CD4-positive, alpha-beta T cell (primary cell): ENCODE results near the gene SRRD. TPM values are rescaled to one million over a fixed set of nuclear protein-coding genes. Genes with fewer than 3 reads are reported as not detected.
A peak's percentile ranks its signal among the peaks of the same experiment; 100 is the strongest.

Experiments used
- ATAC-seq: fragments of 200-7000 bp; cut with Tn5 transposase; one replicate; pipeline ENCODE4 v1.10.0; 2022; ENCODE audit warnings: mild to moderate bottlenecking; ENCODE audit not compliant: poor library complexity
- CTCF ChIA-PET: fragments of 350-600 bp; sonication (Branson Sonifier 250); formaldehyde crosslinking; loops from one replicate; lab custom pipeline; 2021; ENCODE audit warnings: antibody characterized with exemption, inconsistent platforms; lab: Charles Lee
- POLR2A ChIA-PET: fragments of 350-600 bp; sonication (Branson Sonifier 250); formaldehyde crosslinking; loops from one replicate; lab custom pipeline; 2021; ENCODE audit warnings: antibody characterized with exemption, inconsistent platforms; lab: Charles Lee
- DNase-seq, 14 experiments: peaks; one replicate each; pipeline ENCODE4 v3.0.0-alpha.2; 2013 to 2020; ENCODE audit warnings: mixed read lengths in 2 of 14
- H3K27ac ChIP-seq, 2 donors: one replicate each; pipeline versions ENCODE4 v1.5.1 to v1.7.0; 2013; ENCODE audit warnings: low read length in 2 of 2, low read depth in 1 of 2, mild to moderate bottlenecking in 1 of 2
- H3K27me3 ChIP-seq, 2 experiments: 1 replicate in 1 of 2; 2 replicates in 1 of 2; pipeline versions ENCODE4 v1.6.1 to v1.7.0; 2013; ENCODE audit warnings: low read length in 2 of 2, control low read depth in 1 of 2, mild to moderate bottlenecking in 1 of 2, moderate library complexity in 1 of 2; ENCODE audit not compliant: insufficient read depth in 2 of 2, control insufficient read depth in 1 of 2
- H3K36me3 ChIP-seq: one replicate; pipeline ENCODE4 v1.6.1; 2013; ENCODE audit warnings: low read length, control low read depth; ENCODE audit not compliant: insufficient read depth
- H3K4me1 ChIP-seq: one replicate; pipeline ENCODE4 v1.6.1; 2013; ENCODE audit warnings: low read length, control low read depth; ENCODE audit not compliant: insufficient read depth
- H3K4me3 ChIP-seq: one replicate; pipeline ENCODE4 v1.5.1; 2013; ENCODE audit warnings: mild to moderate bottlenecking, low read length, moderate library complexity
- H3K9me3 ChIP-seq, 2 experiments: 1 replicate in 1 of 2; 2 replicates in 1 of 2; pipeline versions ENCODE4 v1.6.1 to v1.7.0; 2013; ENCODE audit warnings: low read length in 2 of 2, mild to moderate bottlenecking in 2 of 2, control low read depth in 1 of 2, moderate library complexity in 1 of 2; ENCODE audit not compliant: control insufficient read depth in 1 of 2, insufficient read depth in 1 of 2
- H3K27ac Mint-ChIP-seq: one replicate; pipeline ENCODE4 v1.8.0; 2020; ENCODE audit warnings: mixed read lengths
- H3K27me3 Mint-ChIP-seq: one replicate; pipeline ENCODE4 v1.8.0; 2021; ENCODE audit warnings: mixed read lengths
- H3K36me3 Mint-ChIP-seq: one replicate; pipeline ENCODE4 v1.8.0; 2021; ENCODE audit warnings: low read depth, mixed read lengths
- H3K4me1 Mint-ChIP-seq: one replicate; pipeline ENCODE4 v1.8.0; 2021; ENCODE audit warnings: low read depth, mixed read lengths
- H3K4me3 Mint-ChIP-seq: one replicate; pipeline ENCODE4 v1.8.0; 2020; ENCODE audit warnings: mild to moderate bottlenecking, mixed read lengths
- H3K9me3 Mint-ChIP-seq: one replicate; pipeline ENCODE4 v1.8.0; 2020; ENCODE audit warnings: mixed read lengths
- CTCF ChIP-seq: fragments of 200-600 bp; IDR thresholded peaks from one replicate; pipeline ENCODE4 v1.8.0; 2022; ENCODE audit warnings: antibody characterized with exemption, mild to moderate bottlenecking
- intact Hi-C, 2 experiments: fragments of 100-400 bp; cut with DNase I in 1 of 2; cut with micrococcal nuclease in 1 of 2; formaldehyde crosslinking; loops; one replicate each; pipeline versions ENCODE4 v1.15.1 to v1.9.0; 2023 to 2025; cut with DNase I, micrococcal nuclease
- total RNA-seq, 174 experiments: library from RNA in 2 of 174; stranded (reverse) in 2 of 174; gene quantifications; one replicate each; pipeline ENCODE4 v1.2.3 and lab custom pipeline; 2021 to 2026

SRRD gene
- total RNA-seq, 2 experiments from 2014 or later: 25.8 to 27.2 TPM

GRCh38 chr22:26461188-26461810, 22.4 kb upstream of the SRRD start:
- ChIA-PET CTCF (interaction anchor here (0.7 to 2.8 kb wide), 7 partner anchors 9 to 97 kb away, joined by 3 to 15 read pairs (median 3); no protein-coding TSS in a partner anchor), POLR2A (no interaction called here)
- DNase-seq: peak in 12 of 14 experiments; percentile 10 to 65 (median 24)
- no peaks in the 10 kb centered on the region for H3K9me3 Mint-ChIP-seq
- intact Hi-C loops: loop anchor here (1.0 kb wide), 3 partner anchors 63 to 97 kb away; no protein-coding TSS in a partner anchor
- peaks cover 88% of the 10 kb centered on the region for H3K36me3 Mint-ChIP-seq
- no peak overlapping the region for H3K4me3 ChIP-seq
- H3K27me3 Mint-ChIP-seq: no peaks in the 10 kb centered on the region
- peaks cover 6% of the 10 kb centered on the region for H3K4me1 Mint-ChIP-seq
- H3K4me3 Mint-ChIP-seq: no peak overlapping the region
- no peak overlapping the region for H3K27ac Mint-ChIP-seq
- peaks cover 78% of the 10 kb centered on the region for H3K36me3 ChIP-seq
- no peak for ATAC-seq
- no peak overlapping the region for H3K27ac ChIP-seq
- TF ChIP-seq CTCF: peak; percentile 83
- H3K9me3 ChIP-seq: no peaks in the 10 kb centered on the region
- H3K27me3 ChIP-seq: no peaks in the 10 kb centered on the region
- H3K4me1 ChIP-seq: no peaks in the 10 kb centered on the region

GRCh38 chr22:26462051-26462450, 21.6 kb upstream of the SRRD start:
- Mint-ChIP-seq H3K27me3 (no peaks in the 10 kb centered on the region), H3K27ac (no peak overlapping the region), H3K4me1 (peaks cover 6% of the 10 kb centered on the region), H3K36me3 (peaks cover 88% of the 10 kb centered on the region), H3K9me3 (no peaks in the 10 kb centered on the region), H3K4me3 (no peak overlapping the region)
- no peaks in the 10 kb centered on the region for H3K9me3 ChIP-seq
- H3K27ac ChIP-seq: no peak overlapping the region
- H3K27me3 ChIP-seq: no peaks in the 10 kb centered on the region
- H3K36me3 ChIP-seq: peaks cover 86% of the 10 kb centered on the region
- ChIA-PET CTCF (interaction anchor here (0.7 to 2.8 kb wide), 2 partner anchors 64 to 98 kb away, joined by 3 to 15 read pairs; no protein-coding TSS in a partner anchor), POLR2A (no interaction called here)
- no peak overlapping the region for H3K4me3 ChIP-seq
- no peak for TF ChIP-seq CTCF
- intact Hi-C loops: no loop called here
- no peak for DNase-seq
- no peak for ATAC-seq
- no peaks in the 10 kb centered on the region for H3K4me1 ChIP-seq

- no peak overlapping the region for H3K4me3 Mint-ChIP-seq
- ATAC-seq (no peak), DNase-seq (no peak)
- Histone ChIP-seq H3K4me1 (no peaks in the 10 kb centered on the region), H3K27ac (no peak overlapping the region), H3K4me3 (no peak overlapping the region), H3K36me3 (peaks cover 87% of the 10 kb centered on the region), H3K9me3 (no peaks in the 10 kb centered on the region), H3K27me3 (no peaks in the 10 kb centered on the region)
- H3K36me3 Mint-ChIP-seq: peaks cover 88% of the 10 kb centered on the region
- no peaks in the 10 kb centered on the region for H3K9me3 Mint-ChIP-seq
- H3K4me1 Mint-ChIP-seq: peaks cover 6% of the 10 kb centered on the region
- no peak for TF ChIP-seq CTCF
- intact Hi-C loops: no loop called here
- H3K27ac Mint-ChIP-seq: no peak overlapping the region
- ChIA-PET POLR2A (no interaction called here), CTCF (no interaction called here)
- no peaks in the 10 kb centered on the region for H3K27me3 Mint-ChIP-seq
Observed at GRCh38 chr22:26462641-26463040, 21.0 kb upstream of the SRRD start.
